Hepatocyte (in vitro differentiated cells): ENCODE results near the gene SNED1.

Experiments used
- EZH2 ChIP-seq: fragments of 200-600 bp; sonication (generic); IDR thresholded peaks from 2 replicates; pipeline ENCODE4 v1.6.1; 2016; ENCODE audit warnings: antibody characterized with exemption, mild to moderate bottlenecking, borderline replicate concordance
- TF ChIP-seq, protein P1 (sequence below): fragments of 200-600 bp; sonication (generic); IDR thresholded peaks from 2 replicates; pipeline ENCODE4 v1.5.1; 2016; ENCODE audit warnings: antibody characterized with exemption, mild to moderate bottlenecking; ENCODE audit not compliant: poor library complexity

DNA sequence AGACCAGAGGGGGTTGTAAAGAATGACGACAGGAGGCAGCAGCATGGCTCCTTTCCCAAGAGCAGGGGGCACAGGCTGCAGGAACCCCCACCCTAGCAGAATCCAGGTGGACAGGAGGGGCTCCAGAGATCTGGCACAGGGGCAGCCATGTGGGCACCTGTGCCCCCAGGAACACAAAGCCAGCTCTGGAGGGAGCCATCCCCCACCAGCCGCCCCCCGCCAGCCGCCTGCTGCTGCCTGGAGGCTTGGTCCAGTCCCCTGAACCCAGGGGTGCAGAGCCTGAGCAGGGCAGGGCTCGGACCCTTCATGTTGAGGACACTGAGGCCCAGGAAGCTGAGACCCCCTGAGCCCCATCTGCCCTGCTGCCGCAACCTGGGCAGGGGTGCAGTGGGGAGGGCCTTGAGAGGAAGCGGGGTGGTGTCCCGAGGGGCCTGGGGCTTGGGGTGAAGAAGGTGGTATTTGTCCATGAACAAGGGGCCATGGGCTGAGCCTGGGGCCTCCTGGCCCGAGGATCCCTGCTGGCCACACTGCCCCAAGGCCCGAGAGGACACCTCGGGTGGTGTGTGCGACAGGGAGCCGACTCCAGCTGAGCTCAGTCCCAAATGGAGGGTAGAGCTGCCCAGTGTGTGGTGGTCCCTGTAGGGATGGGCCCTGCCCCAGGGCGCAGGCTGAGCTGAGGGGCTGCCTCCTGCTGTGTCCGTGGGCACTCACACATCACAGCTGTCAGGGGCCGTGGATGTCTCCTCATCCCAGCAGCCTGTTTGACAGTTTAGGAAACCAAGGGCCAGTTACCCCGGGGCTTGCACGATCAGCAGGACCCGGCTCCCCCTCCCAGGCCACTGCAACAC is 39.8 kb upstream of the SNED1 start:
- TF ChIP-seq, protein P1, sequence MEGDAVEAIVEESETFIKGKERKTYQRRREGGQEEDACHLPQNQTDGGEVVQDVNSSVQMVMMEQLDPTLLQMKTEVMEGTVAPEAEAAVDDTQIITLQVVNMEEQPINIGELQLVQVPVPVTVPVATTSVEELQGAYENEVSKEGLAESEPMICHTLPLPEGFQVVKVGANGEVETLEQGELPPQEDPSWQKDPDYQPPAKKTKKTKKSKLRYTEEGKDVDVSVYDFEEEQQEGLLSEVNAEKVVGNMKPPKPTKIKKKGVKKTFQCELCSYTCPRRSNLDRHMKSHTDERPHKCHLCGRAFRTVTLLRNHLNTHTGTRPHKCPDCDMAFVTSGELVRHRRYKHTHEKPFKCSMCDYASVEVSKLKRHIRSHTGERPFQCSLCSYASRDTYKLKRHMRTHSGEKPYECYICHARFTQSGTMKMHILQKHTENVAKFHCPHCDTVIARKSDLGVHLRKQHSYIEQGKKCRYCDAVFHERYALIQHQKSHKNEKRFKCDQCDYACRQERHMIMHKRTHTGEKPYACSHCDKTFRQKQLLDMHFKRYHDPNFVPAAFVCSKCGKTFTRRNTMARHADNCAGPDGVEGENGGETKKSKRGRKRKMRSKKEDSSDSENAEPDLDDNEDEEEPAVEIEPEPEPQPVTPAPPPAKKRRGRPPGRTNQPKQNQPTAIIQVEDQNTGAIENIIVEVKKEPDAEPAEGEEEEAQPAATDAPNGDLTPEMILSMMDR: no peak
- no peak for TF ChIP-seq EZH2
